Gastrocnemius medialis (tissue), 4 donors: Measurements from ENCODE around the gene FRAS1. TPM values are rescaled to one million over a fixed set of nuclear protein-coding genes. Genes with fewer than 3 reads are reported as not detected.
"Not testable (repeated sequence)": the region's sequence is repeated elsewhere in the genome, so short reads cannot be mapped to it uniquely, and the experiment has no call there.

Experiments
- ATAC-seq, 2 donors: fragments of 150-250 bp; one replicate each; pipeline ENCODE4 v1.9.1; 2016
- DNase-seq, 2 donors: peaks; one replicate each; pipeline ENCODE4 v3.0.0-alpha.2; 2019
- H3K27ac ChIP-seq, 4 donors: fragments of 200-600 bp; sonication (generic); 1 replicate in 1 of 4; 2 replicates in 3 of 4; pipeline ENCODE4 v1.5.1; 2016 to 2018; ENCODE audit warnings: mild to moderate bottlenecking in 2 of 4, moderate library complexity in 1 of 4
- H3K27me3 ChIP-seq, 3 donors: fragments of 200-600 bp; sonication (generic) in 2 of 3; 1 replicate in 1 of 3; 2 replicates in 2 of 3; pipeline versions ENCODE4 v1.5.1 to v1.6.0; 2016 to 2019; ENCODE audit warnings: mild to moderate bottlenecking in 1 of 3, moderate library complexity in 1 of 3
- H3K36me3 ChIP-seq, 2 donors: fragments of 200-600 bp; sonication (generic) in 1 of 2; one replicate each; pipeline ENCODE4 v1.5.1; 2017 to 2018
- H3K4me1 ChIP-seq, 2 donors: fragments of 200-600 bp; sonication (generic) in 1 of 2; one replicate each; pipeline ENCODE4 v1.5.1; 2016 to 2017; ENCODE audit warnings: mild to moderate bottlenecking in 2 of 2
- H3K4me3 ChIP-seq, 4 donors: fragments of 200-600 bp; sonication (generic) in 3 of 4; 1 replicate in 1 of 4; 2 replicates in 3 of 4; pipeline ENCODE4 v1.5.1; 2016 to 2019; ENCODE audit warnings: mild to moderate bottlenecking in 2 of 4
- H3K9me3 ChIP-seq, 3 donors: fragments of 200-600 bp; sonication (generic) in 2 of 3; 1 replicate in 1 of 3; 2 replicates in 2 of 3; pipeline ENCODE4 v1.5.1; 2016 to 2019
- POLR2A ChIP-seq, 2 donors: fragments of 450-650 bp; IDR thresholded peaks; one replicate each; pipeline ENCODE4 v1.6.1; 2017; ENCODE audit warnings: antibody characterized with exemption in 2 of 2, mild to moderate bottlenecking in 2 of 2, moderate library complexity in 2 of 2
- in situ Hi-C, 4 donors: fragments of 200-750 bp; cut with MboI; loops; one replicate each; pipeline versions ENCODE4 v1.15.0 to v1.8.0; 2017; ENCODE audit warnings: low sequenced_read_pairs in 4 of 4
- intact Hi-C: fragments of 100-400 bp; cut with DNase I; formaldehyde crosslinking; loops from one replicate; pipeline ENCODE4 v1.15.1; 2023; ENCODE audit warnings: low total_unique reads
- total RNA-seq, 4 donors: library from RNA; depleted of rRNA; stranded (reverse); fragments of >200 nt; gene quantifications; one replicate each; pipeline versions ENCODE4 v1.1.0 to v1.2.3, GENCODE V29; 2016
- TF ChIP-seq, protein P1 (sequence below), 5 experiments: fragments of 450-650 bp in 3 of 5; fragments of 200-600 bp in 2 of 5; sonication (generic) in 2 of 5; IDR thresholded peaks in 4 of 5; conservative IDR thresholded peaks in 1 of 5; 1 replicate in 4 of 5; 2 replicates in 1 of 5; pipeline ENCODE4 v1.5.1; 2016 to 2019; ENCODE audit warnings: antibody characterized with exemption in 5 of 5, mild to moderate bottlenecking in 3 of 5, moderate library complexity in 3 of 5

FRAS1 gene
- total RNA-seq, 4 donors from 2014 or later, result 0.39 to 0.64 (median 0.46) TPM

DNA sequence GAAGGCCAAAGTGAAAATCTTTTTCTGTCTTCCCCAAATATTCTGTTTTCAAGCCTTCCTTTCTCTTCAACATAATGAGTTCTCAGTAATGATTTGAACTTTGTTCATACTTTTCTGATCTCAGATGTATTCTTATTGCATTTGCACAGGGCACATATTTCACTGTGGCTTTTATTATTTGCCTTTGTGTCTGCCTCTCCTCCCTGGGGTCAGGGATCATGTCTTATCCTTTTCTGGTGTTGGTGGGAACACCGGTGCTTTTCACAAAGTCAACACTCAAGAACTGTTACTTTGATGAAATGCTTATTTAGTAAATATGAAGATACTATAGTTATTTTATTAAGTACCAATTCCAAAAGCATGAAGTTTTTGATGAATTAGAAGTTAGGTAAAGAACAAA, 143.8 kb downstream of the FRAS1 start:
- Histone ChIP-seq H3K27me3 (no peaks in the 10 kb centered on the region), H3K4me3 (no peak overlapping the region), H3K27ac (no peak overlapping the region), H3K9me3 (no peaks in the 10 kb centered on the region), H3K4me1 (no peaks in the 10 kb centered on the region), H3K36me3 (no peaks in the 10 kb centered on the region)
- DNase-seq, result no peak
- in situ Hi-C loops (no loop called here), intact Hi-C loops (no loop called here)
- no peak for ATAC-seq
- TF ChIP-seq POLR2A (IDR thresholded peaks at IDR 0.05), result no peak
- TF ChIP-seq, protein P1, sequence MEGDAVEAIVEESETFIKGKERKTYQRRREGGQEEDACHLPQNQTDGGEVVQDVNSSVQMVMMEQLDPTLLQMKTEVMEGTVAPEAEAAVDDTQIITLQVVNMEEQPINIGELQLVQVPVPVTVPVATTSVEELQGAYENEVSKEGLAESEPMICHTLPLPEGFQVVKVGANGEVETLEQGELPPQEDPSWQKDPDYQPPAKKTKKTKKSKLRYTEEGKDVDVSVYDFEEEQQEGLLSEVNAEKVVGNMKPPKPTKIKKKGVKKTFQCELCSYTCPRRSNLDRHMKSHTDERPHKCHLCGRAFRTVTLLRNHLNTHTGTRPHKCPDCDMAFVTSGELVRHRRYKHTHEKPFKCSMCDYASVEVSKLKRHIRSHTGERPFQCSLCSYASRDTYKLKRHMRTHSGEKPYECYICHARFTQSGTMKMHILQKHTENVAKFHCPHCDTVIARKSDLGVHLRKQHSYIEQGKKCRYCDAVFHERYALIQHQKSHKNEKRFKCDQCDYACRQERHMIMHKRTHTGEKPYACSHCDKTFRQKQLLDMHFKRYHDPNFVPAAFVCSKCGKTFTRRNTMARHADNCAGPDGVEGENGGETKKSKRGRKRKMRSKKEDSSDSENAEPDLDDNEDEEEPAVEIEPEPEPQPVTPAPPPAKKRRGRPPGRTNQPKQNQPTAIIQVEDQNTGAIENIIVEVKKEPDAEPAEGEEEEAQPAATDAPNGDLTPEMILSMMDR (IDR thresholded peaks at IDR 0.05 in 4 of 5, conservative IDR thresholded peaks at IDR 0.05 in 1 of 5), result no peak

DNA sequence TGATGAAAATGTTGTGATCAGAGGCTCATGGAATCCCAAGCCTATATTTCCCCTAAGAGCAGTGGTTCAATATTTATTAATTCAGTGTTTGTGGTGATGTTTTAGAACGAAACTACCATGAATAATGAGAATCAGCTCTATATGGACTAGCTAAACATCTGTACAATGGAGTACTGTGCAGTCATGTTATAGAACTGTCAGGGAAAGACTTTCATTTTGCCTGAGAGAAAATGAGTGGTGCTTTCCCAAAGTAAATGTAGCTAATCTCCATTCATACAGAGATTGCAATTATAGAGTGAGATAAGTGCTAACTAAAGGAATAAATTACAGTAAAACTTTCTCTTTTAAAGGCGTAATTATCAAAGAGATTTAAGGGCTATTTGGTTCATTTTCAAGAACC, 147.1 kb downstream of the FRAS1 start:
- intact Hi-C loops (no loop called here), in situ Hi-C loops (no loop called here)
- Histone ChIP-seq H3K9me3 (no peaks in the 10 kb centered on the region), H3K4me3 (no peak overlapping the region), H3K27me3 (no peaks in the 10 kb centered on the region), H3K27ac (no peak overlapping the region), H3K36me3 (no peaks in the 10 kb centered on the region), H3K4me1 (no peaks in the 10 kb centered on the region)
- no peak for DNase-seq
- no peak for ATAC-seq
- no peak for TF ChIP-seq POLR2A (IDR thresholded peaks at IDR 0.05)

DNA sequence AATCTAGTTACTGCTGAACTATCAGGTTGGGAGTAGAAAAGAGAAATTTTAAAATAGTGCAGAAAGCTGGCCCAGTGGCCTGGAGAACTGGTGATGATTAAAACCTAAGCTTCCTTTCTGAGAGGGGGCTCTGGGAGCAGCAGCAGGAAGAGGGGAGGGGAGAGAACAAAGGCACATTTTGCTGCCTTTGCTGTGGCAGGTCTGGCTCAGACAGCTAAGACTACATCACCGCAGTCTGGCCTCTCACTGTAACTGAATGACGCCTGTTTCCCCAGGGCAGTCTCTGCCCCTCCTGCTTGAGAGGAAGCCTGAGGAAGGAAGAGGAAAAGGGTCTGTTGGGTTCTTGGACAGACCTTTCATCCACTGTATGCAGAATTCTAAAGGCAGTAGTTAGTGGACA, 148.5 kb downstream of the FRAS1 start:
- DNase-seq (no peak), ATAC-seq (no peak)
- in situ Hi-C loops, result no loop called here
- no peaks in the 10 kb centered on the region for H3K36me3 ChIP-seq
- no peaks in the 10 kb centered on the region for H3K27me3 ChIP-seq
- H3K27ac ChIP-seq, result no peak overlapping the region
- H3K4me3 ChIP-seq, result no peak overlapping the region
- intact Hi-C loops, result no loop called here
- H3K4me1 ChIP-seq, result no peaks in the 10 kb centered on the region
- TF ChIP-seq, protein P1 (IDR thresholded peaks at IDR 0.05 in 4 of 5, conservative IDR thresholded peaks at IDR 0.05 in 1 of 5), result no peak
- TF ChIP-seq POLR2A (IDR thresholded peaks at IDR 0.05), result no peak
- no peaks in the 10 kb centered on the region for H3K9me3 ChIP-seq

DNA sequence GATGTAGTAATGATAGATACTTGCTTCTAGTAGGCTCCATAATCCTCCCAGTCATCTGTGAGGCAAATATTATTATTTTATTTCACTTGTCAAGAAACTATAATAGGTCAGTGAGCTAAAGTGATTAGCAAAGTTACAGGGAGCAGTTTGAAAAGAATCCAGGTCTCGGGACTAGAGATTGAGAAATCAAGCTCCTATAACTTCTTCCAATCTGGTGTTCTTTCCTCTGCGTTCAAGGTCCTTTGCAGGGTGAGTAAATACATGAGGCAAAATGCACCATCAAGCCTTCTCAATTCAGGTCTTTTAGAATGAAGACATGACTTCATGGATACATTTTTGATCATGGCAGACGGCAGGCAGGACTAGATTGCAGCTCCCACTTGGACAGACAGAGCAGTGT, 150.4 kb downstream of the FRAS1 start:
- no peak overlapping the region for H3K4me3 ChIP-seq
- ATAC-seq, result no peak

DNA sequence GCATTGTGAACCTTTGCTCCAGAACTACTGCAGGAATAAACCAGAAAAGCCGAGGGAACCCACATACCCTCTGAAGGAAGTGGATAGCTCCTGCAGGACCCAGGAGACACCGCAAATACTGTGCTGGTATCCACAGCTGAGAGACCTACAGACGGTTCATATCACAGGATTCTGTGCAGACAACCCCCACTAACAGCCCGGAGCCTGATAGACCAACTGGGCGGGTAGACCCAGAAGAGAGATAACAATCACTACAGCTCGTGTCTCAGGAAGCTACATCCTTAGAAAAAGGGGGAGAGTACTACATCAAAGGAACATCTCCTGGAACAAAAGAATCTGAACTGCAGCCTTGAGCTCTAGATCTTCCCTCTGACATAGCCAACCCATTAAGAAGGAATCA, 150.8 kb downstream of the FRAS1 start:
- no peak overlapping the region for H3K4me3 ChIP-seq
- no peak for DNase-seq
- TF ChIP-seq, protein P1 (IDR thresholded peaks at IDR 0.05 in 4 of 5, conservative IDR thresholded peaks at IDR 0.05 in 1 of 5), result no peak
- TF ChIP-seq POLR2A (IDR thresholded peaks at IDR 0.05), result no peak
- intact Hi-C loops, result no loop called here
- no peaks in the 10 kb centered on the region for H3K27me3 ChIP-seq
- no peaks in the 10 kb centered on the region for H3K9me3 ChIP-seq
- H3K4me1 ChIP-seq, result no peaks in the 10 kb centered on the region
- no peaks in the 10 kb centered on the region for H3K36me3 ChIP-seq
- in situ Hi-C loops, result no loop called here
- no peak for ATAC-seq
- H3K27ac ChIP-seq, result no peak overlapping the region

More for the DNA sequence above, 150.4 kb downstream of the FRAS1 start:
- TF ChIP-seq POLR2A (IDR thresholded peaks at IDR 0.05), result no peak
- H3K27me3 ChIP-seq, result no peaks in the 10 kb centered on the region
- H3K27ac ChIP-seq, result no peak overlapping the region
- H3K36me3 ChIP-seq, result no peaks in the 10 kb centered on the region
- H3K9me3 ChIP-seq, result no peaks in the 10 kb centered on the region
- intact Hi-C loops (no loop called here), in situ Hi-C loops (no loop called here)
- no peak for DNase-seq
- no peaks in the 10 kb centered on the region for H3K4me1 ChIP-seq

DNA sequence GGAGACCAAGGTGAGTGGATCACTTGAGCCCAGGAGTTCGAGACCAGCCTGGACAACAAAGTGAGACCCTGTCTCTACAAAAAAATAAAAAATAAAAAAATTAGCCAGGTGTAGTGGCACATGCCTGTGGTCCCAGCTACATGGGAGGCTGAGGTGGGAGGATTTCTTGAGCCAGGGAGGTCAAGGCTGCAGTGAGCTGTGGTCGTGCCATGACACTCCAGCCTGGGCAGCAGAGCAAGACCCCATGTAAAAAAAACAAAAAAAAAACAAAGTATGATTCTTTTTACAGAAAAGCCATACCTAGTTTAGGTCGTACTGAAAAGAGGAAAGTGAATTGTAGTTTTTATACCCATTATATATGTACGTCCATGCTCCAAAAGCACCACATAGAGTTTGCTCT, 151.8 kb downstream of the FRAS1 start:
- DNase-seq, H3K36me3 ChIP-seq, H3K27me3 ChIP-seq, H3K4me1 ChIP-seq, ATAC-seq, H3K9me3 ChIP-seq, H3K4me3 ChIP-seq, in situ Hi-C loops, H3K27ac ChIP-seq, intact Hi-C loops: not testable (repeated sequence)
